ENCODE measurements around the gene SPESP1.

SPESP1 gene

DNA sequence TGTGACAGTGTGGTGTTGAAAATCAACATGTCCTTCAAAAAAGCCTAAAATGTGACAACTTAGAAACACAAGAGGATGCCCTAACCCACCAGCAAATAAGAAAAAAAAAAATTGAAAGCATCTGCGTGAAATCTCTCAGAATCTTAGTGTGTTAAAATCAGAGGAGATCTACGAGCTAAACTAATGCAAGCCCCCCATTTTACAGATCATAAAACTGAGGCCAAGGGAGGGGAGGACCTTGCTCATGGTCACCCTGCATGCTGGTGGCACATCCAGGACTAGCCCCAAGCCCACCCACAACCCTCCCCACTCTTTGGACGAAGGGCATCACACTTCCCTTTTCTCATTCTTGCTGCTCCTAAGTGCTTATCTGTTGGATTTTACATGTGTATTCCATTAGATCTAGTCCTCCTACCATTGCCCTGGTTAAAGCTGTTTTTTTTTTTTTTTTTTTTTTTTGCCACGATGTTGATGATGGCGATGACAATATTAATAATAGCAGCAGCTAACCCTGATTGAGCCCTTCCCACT, 55.1 kb downstream of the SPESP1 start:
- no peak for TF ChIP-seq CTCF (IDR thresholded peaks at IDR 0.05; ENCODE audit: low read depth, low read length, missing control alignments)
- DNase-seq (ENCODE audit: low read depth): no peak

GRCh38 chr15:68986322-68986721, 56.0 kb downstream of the SPESP1 start:
- no peak for DNase-seq (ENCODE audit: low read depth)
- TF ChIP-seq CTCF (IDR thresholded peaks at IDR 0.05; ENCODE audit: low read depth, low read length, missing control alignments): no peak
- H3K4me3 ChIP-seq (ENCODE audit: low read depth, low read length): no peak overlapping the region

More for the DNA sequence above, 55.1 kb downstream of the SPESP1 start:
- H3K4me3 ChIP-seq (ENCODE audit: low read depth, low read length): no peak overlapping the region

GRCh38 chr15:68987120-68987519, 56.8 kb downstream of the SPESP1 start:
- no peak for DNase-seq (ENCODE audit: low read depth)
- H3K4me3 ChIP-seq (ENCODE audit: low read depth, low read length): no peak overlapping the region
- TF ChIP-seq CTCF (IDR thresholded peaks at IDR 0.05; ENCODE audit: low read depth, low read length, missing control alignments): no peak

DNA sequence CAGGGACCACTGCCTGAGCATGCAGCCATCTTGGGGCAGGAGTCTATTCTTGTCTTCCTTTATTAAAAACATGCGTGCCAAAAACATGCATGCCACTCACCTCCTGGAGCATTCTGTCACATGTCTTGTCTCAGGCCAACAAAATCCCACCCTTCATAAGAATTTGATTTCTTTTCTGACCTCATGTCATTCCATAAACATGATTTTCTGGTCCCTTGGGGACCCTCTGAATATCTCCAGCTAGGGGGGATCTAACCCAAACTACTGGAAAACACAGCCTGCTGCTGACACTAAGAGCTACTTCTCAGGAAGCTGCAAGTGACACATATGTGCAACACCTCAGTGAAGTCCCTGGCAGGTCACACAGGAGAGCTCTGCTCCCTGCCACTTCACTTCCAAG, 57.4 kb downstream of the SPESP1 start:
- no peak overlapping the region for H3K4me3 ChIP-seq (ENCODE audit: low read depth, low read length)
- DNase-seq (ENCODE audit: low read depth): no peak
- TF ChIP-seq CTCF (IDR thresholded peaks at IDR 0.05; ENCODE audit: low read depth, low read length, missing control alignments): no peak

DNA sequence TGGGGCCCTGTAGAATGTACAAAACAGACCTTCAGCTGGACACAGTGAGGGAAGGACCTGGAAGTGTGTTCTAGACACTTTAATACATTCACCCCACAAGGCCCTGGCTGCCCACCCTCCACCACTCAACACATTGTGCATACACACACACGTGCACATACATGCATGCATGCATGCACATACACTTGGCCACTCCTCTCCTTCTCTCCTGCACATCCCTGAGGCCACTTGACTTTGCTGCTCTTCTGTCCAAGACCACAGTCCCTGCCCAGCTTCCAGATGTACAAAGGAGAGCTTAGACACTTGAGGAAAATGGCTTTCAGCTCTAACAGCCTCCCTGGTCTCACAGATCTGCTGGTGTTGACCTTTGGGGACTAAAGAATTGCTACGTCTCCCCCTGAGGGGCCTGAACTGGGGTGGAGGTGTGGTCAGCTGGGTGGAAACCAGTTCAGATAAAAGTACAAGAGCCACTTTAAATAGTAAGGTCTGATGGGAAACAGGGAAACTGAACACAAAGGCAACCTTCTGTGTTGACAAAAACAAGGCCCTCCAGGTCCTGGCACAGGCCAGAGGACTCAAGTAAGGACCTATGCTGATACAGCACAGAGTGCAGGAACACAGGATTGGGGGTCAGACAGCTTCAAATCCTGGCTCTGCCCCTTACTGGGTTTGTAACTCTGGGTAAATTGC, 59.4 kb downstream of the SPESP1 start:
- DNase-seq (ENCODE audit: low read depth): no peak
- no peak for TF ChIP-seq CTCF (IDR thresholded peaks at IDR 0.05; ENCODE audit: low read depth, low read length, missing control alignments)
- H3K4me3 ChIP-seq (ENCODE audit: low read depth, low read length): no peak overlapping the region

GRCh38 chr15:68990231-68990991, 60.1 kb downstream of the SPESP1 start:
- no peak for DNase-seq (ENCODE audit: low read depth)
- TF ChIP-seq CTCF (IDR thresholded peaks at IDR 0.05; ENCODE audit: low read depth, low read length, missing control alignments): no peak
- H3K4me3 ChIP-seq (ENCODE audit: low read depth, low read length): no peak overlapping the region
